HepG2 (cell line): ENCODE data around the gene TAMALIN. TPM values are rescaled to one million over a fixed set of nuclear protein-coding genes. Genes with fewer than 3 reads are reported as not detected.

Experiments used
- NONO ChIP-seq, 2 experiments: fragments of 450-650 bp in 1 of 2; sonication (generic) in 1 of 2; formaldehyde crosslinking in 1 of 2; IDR thresholded peaks in 1 of 2; conservative IDR thresholded peaks in 1 of 2; 2 replicates each; pipeline versions ENCODE4 v1.6.1 to v1.8.0; 2017 to 2022; ENCODE audit warnings: mild to moderate bottlenecking in 1 of 2, missing genetic modification reagents in 1 of 2, moderate library complexity in 1 of 2
- NR1H2 ChIP-seq: sonication (generic); formaldehyde crosslinking; IDR thresholded peaks from 2 replicates; pipeline ENCODE4 v1.8.1; 2022; ENCODE audit warnings: low read depth, missing genetic modification reagents, borderline replicate concordance
- TBX2 ChIP-seq: sonication (generic); formaldehyde crosslinking; IDR thresholded peaks from 2 replicates; pipeline ENCODE4 v1.5.0; 2020; ENCODE audit warnings: missing genetic modification reagents, mild to moderate bottlenecking, borderline replicate concordance
- TEF ChIP-seq: sonication (generic); formaldehyde crosslinking; IDR thresholded peaks from 2 replicates; pipeline ENCODE4 v1.5.0; 2020; ENCODE audit warnings: missing genetic modification reagents
- ZNF121 ChIP-seq: sonication (generic); formaldehyde crosslinking; IDR thresholded peaks from 2 replicates; pipeline ENCODE4 v1.5.0; 2020; ENCODE audit warnings: mild to moderate bottlenecking, missing genetic modification reagents
- ZNF329 ChIP-seq: sonication (generic); formaldehyde crosslinking; IDR thresholded peaks from 2 replicates; pipeline ENCODE4 v1.9.0; 2021; ENCODE audit warnings: low read depth, mild to moderate bottlenecking, missing genetic modification reagents
- polyA plus RNA-seq, 8 experiments: library from polyadenylated mRNA; depleted of rRNA in 3 of 8; stranded (reverse) in 7 of 8; unstranded in 1 of 8; fragments of >200 nt; fragmentation: Illumina TruSeq in 4 of 8; extraction: Trizol in 4 of 8; gene quantifications; 2 replicates each; pipeline versions ENCODE4 v1.2.1 to v1.2.3, GENCODE V29; 2011 to 2016; ENCODE audit warnings: low read depth in 4 of 8, missing spikeins in 1 of 8, mixed read lengths in 1 of 8; ENCODE audit not compliant: insufficient read depth in 1 of 8
- total RNA-seq, 5 experiments: library from RNA; depleted of rRNA; stranded (reverse); fragments of >200 nt; fragmentation: Illumina TruSeq; extraction: Trizol; gene quantifications; 2 replicates each; pipeline ENCODE4 v1.2.3, GENCODE V29; 2016; ENCODE audit warnings: low read depth in 1 of 5
- TF ChIP-seq, protein P1 (sequence below), 2 experiments: sonication (generic) in 1 of 2; formaldehyde crosslinking in 1 of 2; IDR thresholded peaks; 2 replicates each; pipeline versions ENCODE4 v1.6.1 to v1.9.0; 2014 to 2022; ENCODE audit warnings: antibody characterized with exemption in 1 of 2, borderline replicate concordance in 1 of 2, inconsistent platforms in 1 of 2, low read depth in 1 of 2, missing genetic modification reagents in 1 of 2
- TF ChIP-seq, protein P2 (sequence below): sonication (generic); formaldehyde crosslinking; IDR thresholded peaks from 2 replicates; pipeline ENCODE4 v1.4.0; 2020; ENCODE audit warnings: low read depth, missing genetic modification reagents
- TF ChIP-seq, protein P3 (sequence below): sonication (generic); formaldehyde crosslinking; IDR thresholded peaks from 2 replicates; pipeline ENCODE4 v1.5.0; 2020; ENCODE audit warnings: mild to moderate bottlenecking, missing genetic modification reagents
- TF ChIP-seq, protein P4 (sequence below): sonication (generic); formaldehyde crosslinking; conservative IDR thresholded peaks from 2 replicates; pipeline ENCODE4 v1.4.0; 2020; ENCODE audit warnings: mild to moderate bottlenecking, missing genetic modification reagents, moderate library complexity

The TAMALIN gene
- total and polyA plus RNA-seq, 2 of the 13 experiments (the other 11 are each of a cell fraction or from before 2014, with no cell fraction given): 2.9 to 10.9 TPM

DNA sequence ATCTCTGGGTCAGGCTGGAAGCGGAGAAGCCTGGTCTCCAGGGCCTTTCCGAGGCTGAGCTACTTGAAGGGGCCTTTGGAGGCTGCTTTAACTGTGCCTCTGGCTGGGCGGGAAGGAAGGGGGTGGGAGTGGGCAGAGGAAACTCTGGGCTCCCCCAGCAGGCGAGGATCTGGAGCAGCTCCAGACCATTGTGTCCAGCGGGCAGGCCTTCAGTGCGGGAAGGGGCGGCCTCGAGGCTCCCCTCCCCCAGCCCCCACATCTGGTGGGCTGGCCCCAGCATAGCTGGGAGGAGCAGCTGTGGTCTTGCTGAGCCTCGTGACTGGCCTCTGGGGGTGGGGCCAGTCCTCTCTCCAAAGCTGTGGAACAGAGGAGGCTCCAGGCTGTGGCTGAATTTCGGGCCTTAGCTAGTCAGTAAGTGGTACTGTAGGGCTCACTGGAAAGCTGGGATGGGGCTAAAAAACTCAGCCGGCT lies 3.4 kb downstream of the TAMALIN start (continued):
- TF ChIP-seq, protein P1, sequence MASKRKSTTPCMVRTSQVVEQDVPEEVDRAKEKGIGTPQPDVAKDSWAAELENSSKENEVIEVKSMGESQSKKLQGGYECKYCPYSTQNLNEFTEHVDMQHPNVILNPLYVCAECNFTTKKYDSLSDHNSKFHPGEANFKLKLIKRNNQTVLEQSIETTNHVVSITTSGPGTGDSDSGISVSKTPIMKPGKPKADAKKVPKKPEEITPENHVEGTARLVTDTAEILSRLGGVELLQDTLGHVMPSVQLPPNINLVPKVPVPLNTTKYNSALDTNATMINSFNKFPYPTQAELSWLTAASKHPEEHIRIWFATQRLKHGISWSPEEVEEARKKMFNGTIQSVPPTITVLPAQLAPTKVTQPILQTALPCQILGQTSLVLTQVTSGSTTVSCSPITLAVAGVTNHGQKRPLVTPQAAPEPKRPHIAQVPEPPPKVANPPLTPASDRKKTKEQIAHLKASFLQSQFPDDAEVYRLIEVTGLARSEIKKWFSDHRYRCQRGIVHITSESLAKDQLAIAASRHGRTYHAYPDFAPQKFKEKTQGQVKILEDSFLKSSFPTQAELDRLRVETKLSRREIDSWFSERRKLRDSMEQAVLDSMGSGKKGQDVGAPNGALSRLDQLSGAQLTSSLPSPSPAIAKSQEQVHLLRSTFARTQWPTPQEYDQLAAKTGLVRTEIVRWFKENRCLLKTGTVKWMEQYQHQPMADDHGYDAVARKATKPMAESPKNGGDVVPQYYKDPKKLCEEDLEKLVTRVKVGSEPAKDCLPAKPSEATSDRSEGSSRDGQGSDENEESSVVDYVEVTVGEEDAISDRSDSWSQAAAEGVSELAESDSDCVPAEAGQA (IDR thresholded peaks at IDR 0.05; ENCODE audit: low read depth): no peak
- TF ChIP-seq, protein P1 (CRISPR knock-in tag; IDR thresholded peaks at IDR 0.05; ENCODE audit: borderline replicate concordance): no peak
- TF ChIP-seq NR1H2 (CRISPR knock-in tag) (no peak), TEF (CRISPR knock-in tag) (no peak), ZNF121 (no peak), NONO (IDR thresholded peaks at IDR 0.05) (no peak), NONO (CRISPR knock-in tag; conservative IDR thresholded peaks at IDR 0.05) (no peak), ZNF329 (CRISPR knock-in tag) (no peak), TBX2 (CRISPR knock-in tag) (peak; percentile 24; the same call in 1 of the 2 replicates)
- TF ChIP-seq, protein P2, sequence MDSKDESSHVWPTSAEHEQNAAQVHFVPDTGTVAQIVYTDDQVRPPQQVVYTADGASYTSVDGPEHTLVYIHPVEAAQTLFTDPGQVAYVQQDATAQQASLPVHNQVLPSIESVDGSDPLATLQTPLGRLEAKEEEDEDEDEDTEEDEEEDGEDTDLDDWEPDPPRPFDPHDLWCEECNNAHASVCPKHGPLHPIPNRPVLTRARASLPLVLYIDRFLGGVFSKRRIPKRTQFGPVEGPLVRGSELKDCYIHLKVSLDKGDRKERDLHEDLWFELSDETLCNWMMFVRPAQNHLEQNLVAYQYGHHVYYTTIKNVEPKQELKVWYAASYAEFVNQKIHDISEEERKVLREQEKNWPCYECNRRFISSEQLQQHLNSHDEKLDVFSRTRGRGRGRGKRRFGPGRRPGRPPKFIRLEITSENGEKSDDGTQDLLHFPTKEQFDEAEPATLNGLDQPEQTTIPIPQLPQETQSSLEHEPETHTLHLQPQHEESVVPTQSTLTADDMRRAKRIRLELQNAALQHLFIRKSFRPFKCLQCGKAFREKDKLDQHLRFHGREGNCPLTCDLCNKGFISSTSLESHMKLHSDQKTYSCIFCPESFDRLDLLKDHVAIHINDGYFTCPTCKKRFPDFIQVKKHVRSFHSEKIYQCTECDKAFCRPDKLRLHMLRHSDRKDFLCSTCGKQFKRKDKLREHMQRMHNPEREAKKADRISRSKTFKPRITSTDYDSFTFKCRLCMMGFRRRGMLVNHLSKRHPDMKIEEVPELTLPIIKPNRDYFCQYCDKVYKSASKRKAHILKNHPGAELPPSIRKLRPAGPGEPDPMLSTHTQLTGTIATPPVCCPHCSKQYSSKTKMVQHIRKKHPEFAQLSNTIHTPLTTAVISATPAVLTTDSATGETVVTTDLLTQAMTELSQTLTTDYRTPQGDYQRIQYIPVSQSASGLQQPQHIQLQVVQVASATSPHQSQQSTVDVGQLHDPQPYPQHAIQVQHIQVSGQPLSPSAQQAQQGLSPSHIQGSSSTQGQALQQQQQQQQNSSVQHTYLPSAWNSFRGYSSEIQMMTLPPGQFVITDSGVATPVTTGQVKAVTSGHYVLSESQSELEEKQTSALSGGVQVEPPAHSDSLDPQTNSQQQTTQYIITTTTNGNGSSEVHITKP (CRISPR knock-in tag): peak; percentile 71
- TF ChIP-seq, protein P3, sequence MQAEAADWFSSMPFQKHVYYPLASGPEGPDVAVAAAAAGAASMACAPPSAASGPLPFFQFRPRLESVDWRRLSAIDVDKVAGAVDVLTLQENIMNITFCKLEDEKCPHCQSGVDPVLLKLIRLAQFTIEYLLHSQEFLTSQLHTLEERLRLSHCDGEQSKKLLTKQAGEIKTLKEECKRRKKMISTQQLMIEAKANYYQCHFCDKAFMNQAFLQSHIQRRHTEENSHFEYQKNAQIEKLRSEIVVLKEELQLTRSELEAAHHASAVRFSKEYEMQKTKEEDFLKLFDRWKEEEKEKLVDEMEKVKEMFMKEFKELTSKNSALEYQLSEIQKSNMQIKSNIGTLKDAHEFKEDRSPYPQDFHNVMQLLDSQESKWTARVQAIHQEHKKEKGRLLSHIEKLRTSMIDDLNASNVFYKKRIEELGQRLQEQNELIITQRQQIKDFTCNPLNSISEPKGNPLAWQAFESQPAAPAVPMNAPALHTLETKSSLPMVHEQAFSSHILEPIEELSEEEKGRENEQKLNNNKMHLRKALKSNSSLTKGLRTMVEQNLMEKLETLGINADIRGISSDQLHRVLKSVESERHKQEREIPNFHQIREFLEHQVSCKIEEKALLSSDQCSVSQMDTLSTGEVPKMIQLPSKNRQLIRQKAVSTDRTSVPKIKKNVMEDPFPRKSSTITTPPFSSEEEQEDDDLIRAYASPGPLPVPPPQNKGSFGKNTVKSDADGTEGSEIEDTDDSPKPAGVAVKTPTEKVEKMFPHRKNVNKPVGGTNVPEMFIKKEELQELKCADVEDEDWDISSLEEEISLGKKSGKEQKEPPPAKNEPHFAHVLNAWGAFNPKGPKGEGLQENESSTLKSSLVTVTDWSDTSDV: no peak
- TF ChIP-seq, protein P4, sequence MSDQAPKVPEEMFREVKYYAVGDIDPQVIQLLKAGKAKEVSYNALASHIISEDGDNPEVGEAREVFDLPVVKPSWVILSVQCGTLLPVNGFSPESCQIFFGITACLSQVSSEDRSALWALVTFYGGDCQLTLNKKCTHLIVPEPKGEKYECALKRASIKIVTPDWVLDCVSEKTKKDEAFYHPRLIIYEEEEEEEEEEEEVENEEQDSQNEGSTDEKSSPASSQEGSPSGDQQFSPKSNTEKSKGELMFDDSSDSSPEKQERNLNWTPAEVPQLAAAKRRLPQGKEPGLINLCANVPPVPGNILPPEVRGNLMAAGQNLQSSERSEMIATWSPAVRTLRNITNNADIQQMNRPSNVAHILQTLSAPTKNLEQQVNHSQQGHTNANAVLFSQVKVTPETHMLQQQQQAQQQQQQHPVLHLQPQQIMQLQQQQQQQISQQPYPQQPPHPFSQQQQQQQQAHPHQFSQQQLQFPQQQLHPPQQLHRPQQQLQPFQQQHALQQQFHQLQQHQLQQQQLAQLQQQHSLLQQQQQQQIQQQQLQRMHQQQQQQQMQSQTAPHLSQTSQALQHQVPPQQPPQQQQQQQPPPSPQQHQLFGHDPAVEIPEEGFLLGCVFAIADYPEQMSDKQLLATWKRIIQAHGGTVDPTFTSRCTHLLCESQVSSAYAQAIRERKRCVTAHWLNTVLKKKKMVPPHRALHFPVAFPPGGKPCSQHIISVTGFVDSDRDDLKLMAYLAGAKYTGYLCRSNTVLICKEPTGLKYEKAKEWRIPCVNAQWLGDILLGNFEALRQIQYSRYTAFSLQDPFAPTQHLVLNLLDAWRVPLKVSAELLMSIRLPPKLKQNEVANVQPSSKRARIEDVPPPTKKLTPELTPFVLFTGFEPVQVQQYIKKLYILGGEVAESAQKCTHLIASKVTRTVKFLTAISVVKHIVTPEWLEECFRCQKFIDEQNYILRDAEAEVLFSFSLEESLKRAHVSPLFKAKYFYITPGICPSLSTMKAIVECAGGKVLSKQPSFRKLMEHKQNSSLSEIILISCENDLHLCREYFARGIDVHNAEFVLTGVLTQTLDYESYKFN (CRISPR knock-in tag): peak; percentile 46; the same call in 1 of the 2 replicates
